Tibial nerve (tissue), 4 donors: Measurements from ENCODE around the gene PLCB2.

Source experiments
- EP300 ChIP-seq, 2 donors: sonication (generic); formaldehyde crosslinking; IDR thresholded peaks; one replicate each; pipeline ENCODE4 v1.6.1; 2017; ENCODE audit warnings: antibody characterized with exemption in 2 of 2, mild to moderate bottlenecking in 1 of 2
- POLR2A ChIP-seq, 2 donors: fragments of 450-650 bp; IDR thresholded peaks; one replicate each; pipeline ENCODE4 v1.6.1; 2017; ENCODE audit warnings: antibody characterized with exemption in 2 of 2, mild to moderate bottlenecking in 2 of 2, moderate library complexity in 2 of 2
- TF ChIP-seq, protein P1 (sequence below), 5 experiments: fragments of 200-600 bp in 3 of 5; fragments of 450-650 bp in 2 of 5; sonication (generic) in 3 of 5; IDR thresholded peaks; one replicate each; pipeline ENCODE4 v1.5.1; 2016 to 2019; ENCODE audit warnings: antibody characterized with exemption in 5 of 5, mild to moderate bottlenecking in 3 of 5, moderate library complexity in 2 of 5

DNA sequence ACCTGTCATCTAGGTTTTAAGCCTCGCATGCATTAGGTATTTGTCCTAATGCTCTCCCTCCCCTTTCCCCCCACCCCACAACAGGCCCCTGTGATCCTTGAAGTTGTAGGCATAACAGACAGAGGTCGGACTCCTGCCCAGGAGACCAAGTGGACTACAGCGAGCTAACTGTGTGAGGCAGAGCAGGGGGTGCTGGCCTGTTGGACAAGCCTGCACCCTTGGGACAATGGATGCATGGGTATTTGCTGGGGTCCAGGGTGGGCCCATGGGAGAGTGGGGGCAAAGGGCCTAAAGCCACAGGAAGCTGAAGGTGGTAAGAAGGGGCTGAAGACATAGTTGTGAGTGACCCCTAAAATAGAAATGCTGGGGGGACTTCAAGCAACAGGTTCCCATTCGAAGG lies 2.5 kb downstream of the PLCB2 start:
- TF ChIP-seq, protein P1, sequence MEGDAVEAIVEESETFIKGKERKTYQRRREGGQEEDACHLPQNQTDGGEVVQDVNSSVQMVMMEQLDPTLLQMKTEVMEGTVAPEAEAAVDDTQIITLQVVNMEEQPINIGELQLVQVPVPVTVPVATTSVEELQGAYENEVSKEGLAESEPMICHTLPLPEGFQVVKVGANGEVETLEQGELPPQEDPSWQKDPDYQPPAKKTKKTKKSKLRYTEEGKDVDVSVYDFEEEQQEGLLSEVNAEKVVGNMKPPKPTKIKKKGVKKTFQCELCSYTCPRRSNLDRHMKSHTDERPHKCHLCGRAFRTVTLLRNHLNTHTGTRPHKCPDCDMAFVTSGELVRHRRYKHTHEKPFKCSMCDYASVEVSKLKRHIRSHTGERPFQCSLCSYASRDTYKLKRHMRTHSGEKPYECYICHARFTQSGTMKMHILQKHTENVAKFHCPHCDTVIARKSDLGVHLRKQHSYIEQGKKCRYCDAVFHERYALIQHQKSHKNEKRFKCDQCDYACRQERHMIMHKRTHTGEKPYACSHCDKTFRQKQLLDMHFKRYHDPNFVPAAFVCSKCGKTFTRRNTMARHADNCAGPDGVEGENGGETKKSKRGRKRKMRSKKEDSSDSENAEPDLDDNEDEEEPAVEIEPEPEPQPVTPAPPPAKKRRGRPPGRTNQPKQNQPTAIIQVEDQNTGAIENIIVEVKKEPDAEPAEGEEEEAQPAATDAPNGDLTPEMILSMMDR (IDR thresholded peaks at IDR 0.05) = no peak
- TF ChIP-seq POLR2A (IDR thresholded peaks at IDR 0.05) (no peak), EP300 (IDR thresholded peaks at IDR 0.05) (no peak)
